Measurements from ENCODE around the gene CCL7. TPM values are rescaled to one million over a fixed set of nuclear protein-coding genes. Genes with fewer than 3 reads are reported as not detected.

Gene CCL7
- total and polyA plus RNA-seq, 2 of the 4 experiments (the other 2 are of a cell fraction): 0.18 to 0.58 TPM

DNA sequence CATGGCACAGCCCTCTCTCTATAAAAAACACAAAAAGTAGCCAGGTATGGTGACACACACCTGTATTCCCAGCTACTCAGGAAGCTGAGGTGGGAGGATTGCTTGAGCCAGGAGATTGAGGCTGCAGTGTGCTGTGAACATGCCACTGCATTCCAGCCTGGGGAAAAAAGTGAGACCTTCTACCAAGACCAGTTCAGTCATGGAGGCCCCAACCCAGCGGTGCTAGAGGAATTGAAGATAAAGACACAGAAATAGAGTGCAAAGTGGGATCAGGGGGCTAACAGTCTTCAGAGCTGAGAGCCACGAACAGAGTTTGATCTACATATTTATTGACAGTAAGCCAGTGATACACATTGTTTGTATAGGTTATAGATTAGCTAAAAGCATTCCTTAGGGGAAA lies 33.6 kb downstream of the CCL7 start:
- Histone ChIP-seq H3K36me3 (ENCODE audit: control insufficient read depth, insufficient read depth, low read length) (no peaks in the 10 kb centered on the region), H4K20me1 (ENCODE audit: insufficient read depth, low read length) (no peaks in the 10 kb centered on the region), H2BK15ac (ENCODE audit: low read depth, low read length) (no peak overlapping the region), H2BK120ac (ENCODE audit: low read depth, low read length) (no peak overlapping the region), H3K56ac (ENCODE audit: extremely low read depth, insufficient read depth, low read length) (no peak overlapping the region), H3K4me2 (ENCODE audit: low read depth, low read length) (no peak overlapping the region), H2AK9ac (replicated peaks; ENCODE audit: low read depth, low read length, poor library complexity) (no peak overlapping the region), H4K8ac (ENCODE audit: low read depth in 2 of 2, low read length in 2 of 2) (no peak overlapping the region), H3K4me3 (ENCODE audit: insufficient read depth, low read depth, low read length) (no peak overlapping the region), H3K9me1 (ENCODE audit: insufficient read depth, low read length) (peaks cover 14% of the 10 kb centered on the region), H3K4ac (ENCODE audit: low read depth, low read length) (no peak overlapping the region), H2BK5ac (ENCODE audit: low read depth, low read length, poor library complexity, severe bottlenecking) (no peak overlapping the region), H3K4me1 (ENCODE audit: control insufficient read depth, insufficient read depth, low read length) (peaks cover 22% of the 10 kb centered on the region), H4K91ac (ENCODE audit: insufficient read depth, low read depth, low read length) (no peak overlapping the region), H3K9ac (ENCODE audit: low read depth, low read length) (no peak overlapping the region), H2BK20ac (ENCODE audit: low read depth, low read length) (no peak overlapping the region), H2AK5ac (ENCODE audit: low read depth, low read length) (no peak overlapping the region), H3K14ac (replicated peaks; ENCODE audit: low read depth, low read length) (no peak overlapping the region), H3K18ac (ENCODE audit: low read depth, low read length) (no peak overlapping the region), H3K9me3 (ENCODE audit: control insufficient read depth, insufficient read depth, low read length) (no peaks in the 10 kb centered on the region), H3K23ac (ENCODE audit: low read depth, low read length) (no peak overlapping the region), H2AFZ (replicated peaks; ENCODE audit: low read length, poor library complexity) (no peak overlapping the region), H3K27me3 (ENCODE audit: control insufficient read depth, insufficient read depth, low read length) (no peaks in the 10 kb centered on the region), H3K79me1 (ENCODE audit: low read depth in 1 of 2, low read length in 2 of 2) (no peaks in the 10 kb centered on the region), H3K27ac (ENCODE audit: insufficient read depth, low read length) (no peak overlapping the region), H4K5ac (ENCODE audit: low read depth, low read length) (no peak overlapping the region)
- DNase-seq (no peak), ATAC-seq (ENCODE audit: low read depth) (no peak)
- WGBS, 2 experiments (ENCODE audit: extremely low coverage in 2 of 2, insufficient read length in 1 of 2): no CpG with 5 or more reads among the region's 2 CpGs
- POLR2A ChIA-PET (ENCODE audit: unreplicated experiment): interaction anchor here (1.3 kb wide), 1 partner anchor 51 kb away, joined by 3 read pairs; no protein-coding TSS in a partner anchor
- TF ChIP-seq CEBPB (IDR thresholded peaks at IDR 0.05; ENCODE audit: low read depth, low read length) (no peak), CTCF (conservative IDR thresholded peaks at IDR 0.05; ENCODE audit: low read depth, low read length) (no peak), MAZ (IDR thresholded peaks at IDR 0.05; ENCODE audit: borderline replicate concordance, low read depth, low read length) (no peak), RAD21 (IDR thresholded peaks at IDR 0.05; ENCODE audit: low read length) (no peak), POLR2A (IDR thresholded peaks at IDR 0.05; ENCODE audit: low read depth, low read length) (no peak), USF2 (IDR thresholded peaks at IDR 0.05; ENCODE audit: low read depth, low read length) (no peak), MXI1 (IDR thresholded peaks at IDR 0.05; ENCODE audit: borderline replicate concordance, low read depth, low read length) (no peak), SMC3 (IDR thresholded peaks at IDR 0.05; ENCODE audit: low read depth, low read length) (no peak), NFE2L2 (IDR thresholded peaks at IDR 0.05; ENCODE audit: low read depth, low read length) (no peak), MAFK (IDR thresholded peaks at IDR 0.05; ENCODE audit: low read depth, low read length) (no peak), RFX5 (IDR thresholded peaks at IDR 0.05; ENCODE audit: low read depth, low read length) (no peak), ELK1 (IDR thresholded peaks at IDR 0.05; ENCODE audit: borderline replicate concordance, low read depth, low read length) (no peak), RCOR1 (IDR thresholded peaks at IDR 0.05; ENCODE audit: insufficient replicate concordance, low read length) (no peak), BHLHE40 (IDR thresholded peaks at IDR 0.05; ENCODE audit: low read depth, low read length) (no peak), FOS (IDR thresholded peaks at IDR 0.05; ENCODE audit: low read depth, low read length) (no peak)
- CTCF ChIA-PET: no interaction called here
- intact Hi-C loops (cut with micrococcal nuclease) (no loop called here), in situ Hi-C loops (cut with MboI; ENCODE audit: low sequenced_read_pairs) (no loop called here), dilution Hi-C loops (cut with HindIII; ENCODE audit: low sequenced_read_pairs, unreplicated experiment) (no loop called here)
- BruUV-seq (replicated peaks): no TSS peak
